HEK293T (cell line): ENCODE measurements around the gene PLEKHO1.

ENCODE experiments used
- BHLHE40 ChIP-seq: fragments of 450-650 bp; IDR thresholded peaks from 2 replicates; pipeline ENCODE4 v1.6.1; 2016; ENCODE audit warnings: mild to moderate bottlenecking, moderate library complexity, borderline replicate concordance
- FOXA1 ChIP-seq: fragments of 450-650 bp; IDR thresholded peaks from 2 replicates; pipeline ENCODE4 v1.6.1; 2016; ENCODE audit warnings: mild to moderate bottlenecking
- HDGF ChIP-seq: fragments of 450-650 bp; IDR thresholded peaks from 2 replicates; pipeline ENCODE4 v1.6.1; 2017; ENCODE audit warnings: antibody characterized with exemption, borderline replicate concordance
- LEF1 ChIP-seq: fragments of 450-650 bp; IDR thresholded peaks from 2 replicates; pipeline ENCODE4 v1.6.1; 2017; ENCODE audit warnings: mild to moderate bottlenecking, borderline replicate concordance
- NFRKB ChIP-seq: fragments of 450-650 bp; IDR thresholded peaks from 2 replicates; pipeline ENCODE4 v1.6.1; 2016; ENCODE audit warnings: mild to moderate bottlenecking, moderate library complexity
- SP1 ChIP-seq: fragments of 450-650 bp; IDR thresholded peaks from 2 replicates; pipeline ENCODE4 v1.6.1; 2017
- TARDBP ChIP-seq: fragments of 450-650 bp; IDR thresholded peaks from 2 replicates; pipeline ENCODE4 v1.6.1; 2016
- TF ChIP-seq, protein P1 (sequence below): fragments of 450-650 bp; IDR thresholded peaks from 2 replicates; pipeline ENCODE4 v1.6.1; 2016

GRCh38 chr1:150102986-150103385 lies 46.7 kb upstream of the PLEKHO1 start:
- TF ChIP-seq NFRKB (no peak), SP1 (no peak), LEF1 (no peak), BHLHE40 (no peak), HDGF (no peak), TARDBP (no peak), FOXA1 (no peak)
- TF ChIP-seq, protein P1, sequence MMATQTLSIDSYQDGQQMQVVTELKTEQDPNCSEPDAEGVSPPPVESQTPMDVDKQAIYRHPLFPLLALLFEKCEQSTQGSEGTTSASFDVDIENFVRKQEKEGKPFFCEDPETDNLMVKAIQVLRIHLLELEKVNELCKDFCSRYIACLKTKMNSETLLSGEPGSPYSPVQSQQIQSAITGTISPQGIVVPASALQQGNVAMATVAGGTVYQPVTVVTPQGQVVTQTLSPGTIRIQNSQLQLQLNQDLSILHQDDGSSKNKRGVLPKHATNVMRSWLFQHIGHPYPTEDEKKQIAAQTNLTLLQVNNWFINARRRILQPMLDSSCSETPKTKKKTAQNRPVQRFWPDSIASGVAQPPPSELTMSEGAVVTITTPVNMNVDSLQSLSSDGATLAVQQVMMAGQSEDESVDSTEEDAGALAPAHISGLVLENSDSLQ, result no peak
